Measurements from ENCODE around the gene ANGPTL4. TPM values are rescaled to one million over a fixed set of nuclear protein-coding genes. Genes with fewer than 3 reads are reported as not detected.

ANGPTL4 gene
- total RNA-seq, 4 donors from 2014 or later = 150 to 237 (median 190) TPM

DNA sequence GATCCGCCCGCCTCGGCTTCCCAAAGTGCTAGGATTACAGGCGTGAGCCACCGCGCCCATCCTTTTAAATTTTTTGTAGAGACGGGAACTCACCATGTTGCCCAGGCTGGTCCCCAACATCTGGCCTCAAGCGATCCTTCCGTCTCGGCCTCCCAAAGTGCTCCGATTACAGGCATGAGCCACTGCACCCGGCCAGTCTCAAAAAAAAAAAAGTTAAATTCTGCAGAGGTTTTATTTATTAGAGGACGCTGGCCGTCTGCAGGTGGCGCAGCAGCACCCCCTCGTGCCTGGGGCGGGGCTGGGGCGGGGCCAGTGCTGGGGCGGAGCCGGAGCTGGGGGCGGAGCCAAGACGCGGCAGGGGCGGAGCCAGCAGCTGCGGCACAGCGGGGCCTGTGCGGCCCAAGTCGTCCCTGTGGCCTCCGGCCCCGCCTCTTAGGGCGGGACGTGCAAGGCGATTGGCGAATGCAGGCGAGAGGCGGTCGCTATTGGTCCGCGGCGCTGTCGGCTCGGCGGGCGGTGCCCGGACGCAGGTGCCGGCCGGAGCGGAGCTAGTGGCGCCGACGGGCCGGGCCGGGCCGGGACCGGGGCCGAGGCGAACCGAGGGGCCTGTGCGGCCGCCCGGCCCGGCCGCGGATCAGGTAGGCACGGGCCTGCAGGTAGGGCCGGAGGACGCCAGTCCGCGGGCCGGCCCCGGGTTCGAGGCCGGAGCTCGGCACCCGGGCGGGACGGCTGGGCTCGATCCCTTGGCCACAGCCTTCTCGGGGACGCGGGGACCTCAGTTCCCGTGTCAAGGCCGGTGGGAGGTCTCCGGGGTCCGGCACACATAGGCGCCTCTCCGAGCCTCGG, 49.1 kb downstream of the ANGPTL4 start, which contains the start of gene MARCHF2:
Gene MARCHF2, plus strand, starts transcription at position 523 of the 846 bp plus-strand sequence. CDS start 8,536 bp downstream, outside the sequence.
- TF ChIP-seq, protein P1, sequence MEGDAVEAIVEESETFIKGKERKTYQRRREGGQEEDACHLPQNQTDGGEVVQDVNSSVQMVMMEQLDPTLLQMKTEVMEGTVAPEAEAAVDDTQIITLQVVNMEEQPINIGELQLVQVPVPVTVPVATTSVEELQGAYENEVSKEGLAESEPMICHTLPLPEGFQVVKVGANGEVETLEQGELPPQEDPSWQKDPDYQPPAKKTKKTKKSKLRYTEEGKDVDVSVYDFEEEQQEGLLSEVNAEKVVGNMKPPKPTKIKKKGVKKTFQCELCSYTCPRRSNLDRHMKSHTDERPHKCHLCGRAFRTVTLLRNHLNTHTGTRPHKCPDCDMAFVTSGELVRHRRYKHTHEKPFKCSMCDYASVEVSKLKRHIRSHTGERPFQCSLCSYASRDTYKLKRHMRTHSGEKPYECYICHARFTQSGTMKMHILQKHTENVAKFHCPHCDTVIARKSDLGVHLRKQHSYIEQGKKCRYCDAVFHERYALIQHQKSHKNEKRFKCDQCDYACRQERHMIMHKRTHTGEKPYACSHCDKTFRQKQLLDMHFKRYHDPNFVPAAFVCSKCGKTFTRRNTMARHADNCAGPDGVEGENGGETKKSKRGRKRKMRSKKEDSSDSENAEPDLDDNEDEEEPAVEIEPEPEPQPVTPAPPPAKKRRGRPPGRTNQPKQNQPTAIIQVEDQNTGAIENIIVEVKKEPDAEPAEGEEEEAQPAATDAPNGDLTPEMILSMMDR (IDR thresholded peaks at IDR 0.05; ENCODE audit: low read depth) = no peak

DNA sequence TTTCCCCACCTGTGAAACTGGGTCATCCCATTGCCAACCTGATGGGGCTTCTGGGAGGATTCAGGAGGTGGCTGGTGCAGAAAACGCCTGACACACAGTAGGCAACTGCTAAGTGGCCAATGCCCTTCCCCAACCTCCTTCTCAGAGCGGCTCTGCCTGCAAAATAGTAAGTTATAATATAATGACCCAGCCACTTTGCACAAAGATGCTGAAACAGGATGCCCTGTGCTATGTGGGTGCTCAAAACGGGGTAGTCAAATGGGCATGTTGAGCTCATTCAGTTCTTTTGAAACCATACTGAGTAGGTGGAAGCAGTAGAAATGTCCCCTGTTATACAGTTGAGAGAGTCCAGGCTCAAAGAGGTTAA, 49.7 kb downstream of the ANGPTL4 start:
- TF ChIP-seq, protein P1 (IDR thresholded peaks at IDR 0.05; ENCODE audit: low read depth) = no peak

DNA sequence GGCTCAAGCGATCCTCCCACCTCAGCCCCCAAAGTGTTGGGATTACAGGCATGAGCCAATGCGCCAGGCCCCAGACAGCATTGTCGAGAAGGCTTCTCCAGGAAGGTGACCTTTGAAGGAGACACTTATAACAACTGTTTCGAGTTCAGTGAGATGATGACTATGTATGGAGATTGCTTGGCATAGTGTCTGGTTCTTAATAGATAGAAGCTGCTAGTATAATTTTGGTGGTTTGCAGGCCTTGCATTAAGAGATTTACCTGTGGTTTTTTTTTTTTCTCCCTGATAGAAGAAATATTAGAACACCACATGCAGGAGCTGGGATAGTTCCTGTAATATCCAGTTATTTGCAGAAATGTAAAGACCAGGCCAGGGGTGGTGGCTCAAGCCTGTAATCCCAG, 52.8 kb downstream of the ANGPTL4 start:
- TF ChIP-seq, protein P1 (IDR thresholded peaks at IDR 0.05; ENCODE audit: low read depth) = no peak

DNA sequence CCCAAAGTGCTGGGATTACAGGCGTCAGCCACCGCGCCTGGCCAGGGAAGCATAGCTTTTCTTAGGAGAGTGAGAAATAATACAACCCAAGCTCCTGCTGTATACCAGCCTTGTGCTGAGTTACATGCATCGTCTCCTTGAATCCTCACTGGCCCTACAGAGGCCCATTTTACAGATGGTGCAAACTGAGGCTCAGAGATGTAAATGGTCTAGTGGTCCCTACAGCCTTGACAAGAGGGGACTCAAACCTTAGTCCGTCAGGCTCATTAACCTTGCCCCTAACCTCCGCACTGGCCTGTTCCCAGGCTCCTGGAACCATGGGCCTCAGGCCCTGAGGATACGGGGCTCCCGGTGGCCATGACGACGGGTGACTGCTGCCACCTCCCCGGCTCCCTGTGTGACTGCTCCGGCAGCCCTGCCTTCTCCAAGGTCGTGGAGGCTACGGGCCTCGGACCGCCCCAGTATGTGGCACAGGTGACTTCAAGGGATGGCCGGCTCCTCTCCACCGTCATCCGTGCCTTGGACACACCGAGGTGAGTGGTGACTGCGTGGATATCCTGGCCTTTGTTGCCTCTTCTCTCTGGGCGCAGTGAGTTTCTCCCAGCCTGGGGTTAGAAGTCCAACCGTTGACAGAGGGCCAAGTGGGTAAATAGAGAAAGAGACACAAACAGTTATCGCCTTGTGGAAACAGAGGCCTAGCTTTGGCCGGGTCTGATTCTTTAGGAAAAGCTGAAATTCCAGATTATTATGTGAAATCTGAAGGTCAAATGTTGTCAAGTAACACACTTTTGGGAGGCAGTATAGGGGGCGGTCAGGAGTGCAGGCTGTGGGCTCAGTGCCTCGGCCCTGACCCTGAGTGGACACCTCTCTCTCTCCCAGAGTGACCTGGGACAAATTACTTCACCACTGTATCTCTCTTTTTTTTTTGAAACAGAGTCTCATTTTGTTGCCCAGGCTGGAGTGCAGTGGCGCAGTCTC, 57.8 kb downstream of the ANGPTL4 start:
- TF ChIP-seq, protein P1 (IDR thresholded peaks at IDR 0.05; ENCODE audit: low read depth) = no peak

DNA sequence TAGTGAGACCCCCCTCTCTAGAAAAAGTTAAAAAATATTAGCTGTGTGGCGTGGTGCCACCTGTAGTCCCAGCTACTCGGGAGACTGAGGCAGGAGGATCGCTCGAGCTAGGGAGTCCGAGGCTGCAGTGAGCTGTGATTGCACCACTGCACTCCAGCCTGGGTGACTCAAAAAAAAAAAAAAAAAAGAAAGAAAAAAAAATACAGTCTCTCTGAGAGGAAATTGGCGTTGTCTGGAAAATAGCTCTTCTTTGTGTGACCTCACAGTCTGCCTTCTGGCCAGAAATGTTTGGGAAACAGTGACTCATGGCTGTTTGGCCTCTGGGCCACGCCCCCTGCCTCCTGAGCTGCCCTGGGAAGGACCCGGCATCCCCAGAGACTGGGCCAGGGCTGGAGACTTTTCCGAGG, 59.9 kb downstream of the ANGPTL4 start:
- TF ChIP-seq, protein P1 (IDR thresholded peaks at IDR 0.05; ENCODE audit: low read depth) = no peak

Small RNA genes within 50 kb of the gene (small RNA-seq; reads per million reads assigned to genes)
- gene MIR4999 = not detected

Other genes starting within 250 kb of the ANGPTL4 start
- gene FBN3, start 214.6 kb upstream of the ANGPTL4 start, total RNA-seq = not detected
- 10 to 100 TPM; 10.4 to 34.3 (median 30.8) TPM for gene CERS4, start 154.8 kb upstream of the ANGPTL4 start, total RNA-seq
- 10 to 100 TPM; 23.6 to 72.9 (median 37.6) TPM for gene CD320, start 55.8 kb upstream of the ANGPTL4 start, total RNA-seq
- gene NDUFA7, start 42.8 kb upstream of the ANGPTL4 start, total RNA-seq = 10 to 100 TPM; 15.8 to 51.8 (median 23.7) TPM
- 100 to 1,000 TPM; 337 to 849 (median 372) TPM for gene RPS28, start 42.7 kb upstream of the ANGPTL4 start, total RNA-seq
- gene KANK3, start 20.9 kb upstream of the ANGPTL4 start, total RNA-seq = 10 to 100 TPM in 2 of 4 donors, 1 to 10 TPM in 2; 3.6 to 65.7 (median 9.7) TPM
- gene RAB11B, start 26.2 kb downstream of the ANGPTL4 start, total RNA-seq = 10 to 100 TPM; 29.4 to 95.3 (median 40.7) TPM
- gene MARCHF2, start 49.1 kb downstream of the ANGPTL4 start, total RNA-seq = 100 to 1,000 TPM; 107 to 314 (median 189) TPM
- gene HNRNPM, start 80.8 kb downstream of the ANGPTL4 start, total RNA-seq = 100 to 1,000 TPM in 1 of 4 donors, 10 to 100 TPM in 3; 58.5 to 105 (median 78.0) TPM
- 1 to 10 TPM in 1 of 4 donors, under 1 TPM in 3; 0.33 to 4.4 (median 0.52) TPM for gene PRAM1, start 138.5 kb downstream of the ANGPTL4 start, total RNA-seq
- gene ZNF414, start 150.0 kb downstream of the ANGPTL4 start, total RNA-seq = 10 to 100 TPM in 1 of 4 donors, 1 to 10 TPM in 3; 4.8 to 15.6 (median 7.1) TPM
- 10 to 100 TPM; 13.4 to 48.3 (median 26.0) TPM for gene MYO1F, start 213.3 kb downstream of the ANGPTL4 start, total RNA-seq
- gene ADAMTS10, start 246.6 kb downstream of the ANGPTL4 start, total RNA-seq = 10 to 100 TPM; 17.8 to 63.9 (median 45.2) TPM

All from subcutaneous adipose tissue (tissue), 4 donors.